Measurements from ENCODE around the gene TMEM87B.
"Not testable (repeated sequence)": the region's sequence is repeated elsewhere in the genome, so short reads cannot be mapped to it uniquely, and the experiment has no call there.

Gene TMEM87B

GRCh38 chr2:112137516-112138158 is 82.6 kb downstream of the TMEM87B start:
- DNase-seq = no peak

DNA sequence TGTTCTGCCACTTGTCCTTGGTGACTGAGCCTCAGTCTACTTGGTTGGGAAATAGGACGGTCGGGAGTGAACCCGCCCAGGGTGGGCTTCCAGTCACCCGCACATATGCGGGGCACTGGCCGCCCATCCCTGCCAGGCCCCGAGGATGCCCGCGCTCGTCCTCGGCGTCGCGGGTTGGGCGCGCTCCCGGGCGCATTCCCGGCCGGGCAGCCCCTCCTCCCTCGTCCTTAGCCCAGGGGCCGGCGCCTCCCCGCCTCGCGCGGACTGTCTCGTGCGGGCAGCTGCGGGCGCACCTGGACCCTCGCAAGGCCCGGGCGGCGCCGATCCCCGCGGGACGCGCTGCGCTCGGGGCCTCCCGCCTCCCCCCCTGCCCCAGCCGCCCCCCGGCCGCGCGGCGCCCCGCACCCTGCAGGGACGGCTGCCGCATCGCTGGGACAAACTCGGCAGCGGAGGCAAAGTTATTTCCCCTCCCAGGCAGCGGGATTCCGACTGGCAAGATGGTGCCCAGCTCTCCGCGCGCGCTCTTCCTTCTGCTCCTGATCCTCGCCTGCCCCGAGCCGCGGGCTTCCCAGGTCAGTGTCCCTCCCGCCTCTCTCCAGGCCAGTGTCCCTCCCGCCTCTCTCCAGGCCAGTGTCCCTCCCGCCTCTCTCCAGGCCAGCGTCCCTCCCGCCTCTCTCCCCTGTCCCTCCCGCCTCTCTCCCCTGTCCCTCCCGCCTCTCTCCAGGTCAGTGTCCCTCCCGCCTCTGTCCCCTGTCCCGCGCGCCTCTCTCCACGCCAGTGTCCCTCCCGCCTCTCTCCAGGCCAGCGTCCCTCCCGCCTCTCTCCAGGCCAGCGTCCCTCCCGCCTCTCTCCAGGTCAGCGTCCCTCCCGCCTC is 83.3 kb downstream of the TMEM87B start, which contains the start of gene FBLN7:
TSS of gene FBLN7 (plus strand) at position 227 of the 874 bp plus-strand sequence. CDS start at position 498, 271 bp downstream.
- DNase-seq = peak; percentile 1

DNA sequence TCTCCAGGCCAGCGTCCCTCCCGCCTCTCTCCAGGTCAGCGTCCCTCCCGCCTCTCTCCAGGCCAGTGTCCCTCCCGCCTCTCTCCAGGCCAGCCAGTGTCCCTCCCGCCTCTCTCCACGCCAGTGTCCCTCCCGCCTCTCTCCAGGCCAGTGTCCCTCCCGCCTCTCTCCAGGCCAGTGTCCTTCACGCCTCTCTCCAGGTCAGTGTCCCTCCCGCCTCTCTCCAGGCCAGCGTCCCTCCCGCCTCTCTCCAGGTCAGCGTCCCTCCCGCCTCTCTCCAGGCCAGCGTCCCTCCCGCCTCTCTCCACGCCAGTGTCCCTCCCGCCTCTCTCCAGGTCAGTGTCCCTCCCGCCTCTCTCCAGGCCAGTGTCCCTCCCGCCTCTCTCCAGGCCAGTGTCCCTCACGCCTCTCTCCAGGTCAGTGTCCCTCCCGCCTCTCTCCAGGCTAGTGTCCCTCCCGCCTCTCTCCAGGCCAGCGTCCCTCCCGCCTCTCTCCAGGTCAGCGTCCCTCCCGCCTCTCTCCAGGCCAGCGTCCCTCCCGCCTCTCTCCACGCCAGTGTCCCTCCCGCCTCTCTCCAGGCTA is 84.1 kb downstream of the TMEM87B start:
- not testable (repeated sequence) for DNase-seq

DNA sequence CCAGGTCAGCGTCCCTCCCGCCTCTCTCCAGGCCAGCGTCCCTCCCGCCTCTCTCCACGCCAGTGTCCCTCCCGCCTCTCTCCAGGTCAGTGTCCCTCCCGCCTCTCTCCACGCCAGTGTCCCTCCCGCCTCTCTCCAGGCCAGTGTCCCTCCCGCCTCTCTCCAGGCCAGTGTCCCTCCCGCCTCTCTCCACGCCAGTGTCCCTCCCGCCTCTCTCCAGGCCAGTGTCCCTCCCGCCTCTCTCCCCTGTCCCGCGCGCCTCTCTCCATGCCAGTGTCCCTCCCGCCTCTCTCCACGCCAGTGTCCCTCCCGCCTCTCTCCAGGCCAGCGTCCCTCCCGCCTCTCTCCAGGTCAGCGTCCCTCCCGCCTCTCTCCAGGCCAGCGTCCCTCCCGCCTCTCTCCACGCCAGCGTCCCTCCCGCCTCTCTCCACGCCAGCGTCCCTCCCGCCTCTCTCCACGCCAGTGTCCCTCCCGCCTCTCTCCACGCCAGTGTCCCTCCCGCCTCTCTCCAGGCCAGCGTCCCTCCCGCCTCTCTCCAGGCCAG is 84.7 kb downstream of the TMEM87B start:
- not testable (repeated sequence) for DNase-seq

GRCh38 chr2:112140205-112140802 is 85.2 kb downstream of the TMEM87B start:
- no peak for DNase-seq

DNA sequence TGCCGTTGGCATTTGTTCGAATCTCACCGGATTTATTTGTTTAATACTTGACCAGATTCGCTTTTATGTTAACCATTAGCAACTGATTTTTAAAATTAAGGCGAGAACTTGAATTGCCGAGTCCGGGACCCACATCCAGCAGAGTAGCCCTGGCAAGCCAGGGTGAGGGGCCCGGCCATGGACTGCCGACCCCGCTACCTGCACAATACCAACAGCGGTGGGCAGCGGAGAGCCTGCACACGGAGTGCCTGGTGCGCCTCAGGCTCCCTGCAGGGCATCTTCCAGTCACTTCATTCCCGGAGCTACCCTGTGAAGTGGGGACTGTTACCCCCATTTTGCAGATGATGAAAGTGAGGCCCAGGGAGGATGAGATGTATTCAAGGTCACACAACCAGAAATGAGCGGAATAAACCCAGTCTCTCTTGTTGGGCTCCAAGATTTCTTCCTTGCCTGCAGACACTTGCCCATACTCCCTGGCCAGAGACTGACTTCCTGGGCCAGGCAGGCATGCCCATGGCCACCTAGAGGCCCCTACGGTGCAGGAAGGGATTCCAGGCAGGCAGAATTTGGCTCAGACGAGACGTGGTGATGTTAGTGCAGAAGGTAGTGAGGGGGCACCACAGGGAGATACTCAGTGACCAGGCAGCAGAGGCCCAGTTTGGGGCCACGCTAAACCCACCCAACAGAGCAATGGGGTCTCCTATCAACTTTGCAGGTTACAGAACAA is 86.0 kb downstream of the TMEM87B start:
- no peak for DNase-seq

DNA sequence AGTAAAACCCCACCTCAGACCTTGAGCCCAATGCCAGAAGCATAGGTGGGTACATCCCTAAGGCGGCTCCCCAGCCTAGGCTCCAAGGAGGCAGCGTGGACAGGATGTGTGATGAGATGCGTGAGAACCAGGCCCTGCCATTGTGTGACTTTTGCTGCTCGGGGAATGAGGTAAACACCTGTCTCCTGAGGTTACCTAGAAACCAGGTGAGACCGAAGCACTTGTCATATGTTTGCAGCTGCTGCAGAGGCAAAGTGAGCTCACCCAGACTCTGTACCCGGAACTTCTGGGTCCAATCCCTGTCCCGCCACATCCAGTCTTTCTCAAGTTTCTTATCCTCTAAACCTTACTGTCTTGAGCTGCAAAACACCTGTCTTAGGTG is 86.5 kb downstream of the TMEM87B start:
- DNase-seq = no peak

GRCh38 chr2:112142525-112143078 is 87.5 kb downstream of the TMEM87B start:
- no peak for DNase-seq

DNA sequence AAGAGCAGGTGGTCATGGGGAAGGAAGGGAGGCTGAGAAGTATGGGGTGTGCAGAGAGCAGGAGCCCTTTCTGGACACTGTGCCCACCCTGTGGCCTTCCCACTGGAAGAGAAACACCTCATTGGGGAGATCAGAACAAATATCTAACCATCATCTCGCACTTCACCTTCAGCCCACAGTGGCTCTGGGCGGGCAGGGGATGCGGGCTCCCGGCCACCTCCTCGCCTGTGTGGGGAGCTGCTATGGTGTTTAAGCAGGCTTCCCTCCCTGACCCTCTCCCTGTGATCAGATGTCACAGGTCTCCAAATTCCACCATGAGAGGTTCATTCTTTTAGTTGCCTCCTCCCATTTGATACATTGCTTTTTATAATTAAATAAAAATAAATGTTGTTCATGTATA is 88.1 kb downstream of the TMEM87B start:
- no peak for DNase-seq

- no peak for DNase-seq
Measured at GRCh38 chr2:112144966-112145365, 89.9 kb downstream of the TMEM87B start.

DNA sequence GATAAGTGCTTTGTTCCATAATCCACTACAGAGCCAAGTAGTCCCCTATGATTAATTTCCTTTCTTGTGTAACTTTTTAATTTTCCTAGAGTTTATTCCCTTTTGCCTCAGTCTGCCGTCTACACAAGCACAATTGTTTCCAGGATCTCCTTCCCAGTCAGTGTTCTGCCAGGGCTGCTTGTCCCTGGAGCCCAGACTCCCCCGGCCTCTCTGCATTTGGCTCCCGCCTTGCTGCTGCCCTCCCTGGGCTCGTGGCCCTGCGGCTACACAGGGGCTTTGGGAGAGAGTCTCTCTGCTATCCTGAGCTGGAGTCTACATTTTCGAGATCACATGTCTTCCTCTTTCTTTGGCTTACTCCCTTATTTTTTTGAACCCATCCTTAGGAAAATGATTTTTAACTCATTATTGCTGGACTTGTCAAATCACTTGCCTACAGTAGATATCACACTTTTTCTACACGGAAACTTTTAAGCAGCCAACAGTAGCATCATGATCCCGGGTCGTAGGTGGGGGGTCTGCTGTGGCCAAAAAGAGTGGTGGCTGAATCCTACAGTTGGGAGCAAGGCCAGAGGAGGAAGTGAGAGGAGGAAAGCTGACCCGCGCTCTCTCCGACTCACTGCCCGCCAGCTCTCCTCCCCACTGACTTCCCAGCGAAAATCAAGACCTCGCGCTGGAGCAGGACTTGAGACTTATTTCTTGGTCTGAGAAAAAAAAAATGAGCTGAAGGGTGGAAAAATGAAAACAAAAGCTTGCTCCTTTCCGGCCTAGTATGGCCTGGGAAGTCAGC is 92.5 kb downstream of the TMEM87B start:
- DNase-seq = no peak

GRCh38 chr2:112148477-112148876 is 93.4 kb downstream of the TMEM87B start:
- DNase-seq = no peak

- DNase-seq = no peak
Measured at GRCh38 chr2:112149194-112149593, 94.1 kb downstream of the TMEM87B start.

- DNase-seq = no peak
Measured at GRCh38 chr2:112149866-112150435, 94.9 kb downstream of the TMEM87B start.

- no peak for DNase-seq
Measured at GRCh38 chr2:112150447-112150846, 95.4 kb downstream of the TMEM87B start.

DNA sequence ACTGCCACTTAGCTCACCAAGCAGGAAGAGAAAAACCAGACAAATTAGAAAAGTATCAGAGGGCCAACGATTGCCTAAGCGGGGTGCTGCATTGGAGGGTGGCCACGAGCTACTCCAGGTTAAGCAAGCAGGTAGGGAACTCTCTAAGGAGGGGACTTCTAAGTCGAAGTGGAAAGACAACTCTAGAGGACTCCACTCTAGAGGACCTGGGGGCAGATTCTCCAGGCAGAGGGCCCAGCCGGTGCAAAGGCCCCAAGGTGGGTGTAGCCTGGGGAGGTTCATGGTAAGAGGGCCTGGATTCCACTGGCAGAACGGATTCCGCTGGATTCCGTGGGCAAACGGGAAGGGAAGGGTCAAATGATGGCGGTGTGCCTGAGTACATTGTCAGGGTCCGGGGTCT is 95.8 kb downstream of the TMEM87B start:
- no peak for DNase-seq

- no peak for DNase-seq
Measured at GRCh38 chr2:112151271-112151670, 96.2 kb downstream of the TMEM87B start.

- DNase-seq = no peak
Measured at GRCh38 chr2:112151701-112152440, 96.8 kb downstream of the TMEM87B start.

GRCh38 chr2:112152476-112153178 is 97.6 kb downstream of the TMEM87B start:
- DNase-seq = no peak

- no peak for DNase-seq
Measured at GRCh38 chr2:112153179-112153490, 98.1 kb downstream of the TMEM87B start.

Data from SHP77 treated with DMSO at 0.1 percent for 48 hours (cell line).